Muscle layer of colon (tissue), 2 donors: ENCODE measurements around the gene CCDC57.

Source experiments
- H3K27ac ChIP-seq: one replicate; pipeline ENCODE4 v1.7.0; 2013; ENCODE audit warnings: low read depth, mild to moderate bottlenecking, low read length, moderate library complexity
- H3K27me3 ChIP-seq, 2 donors: one replicate each; pipeline ENCODE4 v1.7.0; 2013; ENCODE audit warnings: low read length in 2 of 2, mild to moderate bottlenecking in 2 of 2; ENCODE audit not compliant: insufficient read depth in 2 of 2, control insufficient read depth in 1 of 2
- H3K36me3 ChIP-seq: one replicate; pipeline ENCODE4 v1.7.0; 2013; ENCODE audit warnings: mild to moderate bottlenecking, low read length; ENCODE audit not compliant: insufficient read depth
- H3K4me1 ChIP-seq: one replicate; pipeline ENCODE4 v1.7.0; 2013; ENCODE audit warnings: mild to moderate bottlenecking, low read length; ENCODE audit not compliant: insufficient read depth
- H3K4me3 ChIP-seq, 2 donors: one replicate each; pipeline ENCODE4 v1.7.0; 2013; ENCODE audit warnings: low read length in 2 of 2, low read depth in 1 of 2, mild to moderate bottlenecking in 1 of 2, moderate library complexity in 1 of 2
- H3K9ac ChIP-seq: one replicate; pipeline ENCODE4 v1.7.0; 2013; ENCODE audit warnings: low read length
- H3K9me3 ChIP-seq: one replicate; pipeline ENCODE4 v1.7.0; 2013; ENCODE audit warnings: mild to moderate bottlenecking, low read length
- donor health status: abdominal sarcoma.
- donor health status: Adenocarcinoma of cecum.

Gene CCDC57

GRCh38 chr17:82238472-82239201 lies 26.0 kb upstream of the CCDC57 start:
- Histone ChIP-seq H3K27me3 (no peaks in the 10 kb centered on the region), H3K36me3 (peaks cover 14% of the 10 kb centered on the region), H3K4me3 (peak overlapping the region in 1 of 2 donors; percentile 27), H3K4me1 (peaks cover 74% of the 10 kb centered on the region), H3K27ac (peak overlapping the region; percentile 87), H3K9ac (no peak overlapping the region), H3K9me3 (no peaks in the 10 kb centered on the region)

GRCh38 chr17:82237746-82238471 lies 25.3 kb upstream of the CCDC57 start:
- peaks cover 7% of the 10 kb centered on the region for H3K36me3 ChIP-seq
- no peak overlapping the region for H3K9ac ChIP-seq
- H3K4me1 ChIP-seq: peaks cover 67% of the 10 kb centered on the region
- H3K9me3 ChIP-seq: no peaks in the 10 kb centered on the region
- H3K27me3 ChIP-seq: no peaks in the 10 kb centered on the region
- H3K27ac ChIP-seq: peak overlapping the region; percentile 87
- H3K4me3 ChIP-seq: peak overlapping the region in 1 of 2 donors; percentile 27

- H3K4me1 ChIP-seq: peaks cover 61% of the 10 kb centered on the region
- peak overlapping the region; percentile 87 for H3K27ac ChIP-seq
- no peaks in the 10 kb centered on the region for H3K9me3 ChIP-seq
- no peak overlapping the region for H3K9ac ChIP-seq
- H3K36me3 ChIP-seq: no peaks in the 10 kb centered on the region
- no peak overlapping the region for H3K4me3 ChIP-seq
- H3K27me3 ChIP-seq: no peaks in the 10 kb centered on the region
These were observed 24.6 kb upstream of the CCDC57 start for GRCh38 chr17:82237083-82237745.

- Histone ChIP-seq H3K9ac (no peak overlapping the region), H3K27me3 (no peaks in the 10 kb centered on the region), H3K9me3 (no peaks in the 10 kb centered on the region), H3K27ac (peak overlapping the region; percentile 87), H3K4me1 (peaks cover 57% of the 10 kb centered on the region), H3K36me3 (no peaks in the 10 kb centered on the region), H3K4me3 (no peak overlapping the region)
These were observed 23.7 kb upstream of the CCDC57 start for GRCh38 chr17:82236142-82236971.

- Histone ChIP-seq H3K4me1 (peaks cover 51% of the 10 kb centered on the region), H3K9ac (no peak overlapping the region), H3K27ac (peak overlapping the region; percentile 87)
These were observed 23.1 kb upstream of the CCDC57 start for GRCh38 chr17:82235775-82236141.

GRCh38 chr17:82235056-82235774 lies 22.6 kb upstream of the CCDC57 start:
- no peak overlapping the region for H3K9ac ChIP-seq
- no peak overlapping the region for H3K4me3 ChIP-seq
- H3K27ac ChIP-seq: peak overlapping the region; percentile 87
- H3K9me3 ChIP-seq: no peaks in the 10 kb centered on the region
- no peaks in the 10 kb centered on the region for H3K27me3 ChIP-seq
- peaks cover 50% of the 10 kb centered on the region for H3K4me1 ChIP-seq
- H3K36me3 ChIP-seq: no peaks in the 10 kb centered on the region

More at GRCh38 chr17:82235775-82236141, 23.1 kb upstream of the CCDC57 start:
- no peaks in the 10 kb centered on the region for H3K27me3 ChIP-seq
- H3K9me3 ChIP-seq: no peaks in the 10 kb centered on the region
- H3K36me3 ChIP-seq: no peaks in the 10 kb centered on the region
- no peak overlapping the region for H3K4me3 ChIP-seq

- H3K9me3 ChIP-seq: no peaks in the 10 kb centered on the region
- H3K27ac ChIP-seq: no peak overlapping the region
- H3K27me3 ChIP-seq: peaks cover 0 to 2% of the 10 kb centered on the region in 2 donors
- H3K36me3 ChIP-seq: no peaks in the 10 kb centered on the region
- peaks cover 48% of the 10 kb centered on the region for H3K4me1 ChIP-seq
- no peak overlapping the region for H3K4me3 ChIP-seq
- H3K9ac ChIP-seq: no peak overlapping the region
These were observed 21.8 kb upstream of the CCDC57 start for GRCh38 chr17:82234211-82235055.

- H3K4me3 ChIP-seq: no peak overlapping the region
These were observed 20.5 kb upstream of the CCDC57 start for GRCh38 chr17:82232876-82233785.

GRCh38 chr17:82232322-82232820 lies 19.7 kb upstream of the CCDC57 start:
- Histone ChIP-seq H3K27ac (no peak overlapping the region), H3K4me3 (peak overlapping the region in 1 of 2 donors; percentile 73), H3K9me3 (no peaks in the 10 kb centered on the region), H3K4me1 (peaks cover 36% of the 10 kb centered on the region), H3K36me3 (no peaks in the 10 kb centered on the region), H3K27me3 (peaks cover 0 to 12% of the 10 kb centered on the region in 2 donors), H3K9ac (no peak overlapping the region)

More at GRCh38 chr17:82232876-82233785, 20.5 kb upstream of the CCDC57 start:
- no peak overlapping the region for H3K27ac ChIP-seq
- no peaks in the 10 kb centered on the region for H3K9me3 ChIP-seq
- peaks cover 43% of the 10 kb centered on the region for H3K4me1 ChIP-seq
- no peaks in the 10 kb centered on the region for H3K36me3 ChIP-seq
- no peak overlapping the region for H3K9ac ChIP-seq
- H3K27me3 ChIP-seq: peaks cover 0 to 6% of the 10 kb centered on the region in 2 donors
